Muscle layer of colon (tissue), 2 donors: ENCODE results near the gene CATSPER4.

Source experiments
- H3K27ac ChIP-seq: one replicate; pipeline ENCODE4 v1.7.0; 2013; ENCODE audit warnings: low read depth, mild to moderate bottlenecking, low read length, moderate library complexity
- H3K27me3 ChIP-seq, 2 donors: one replicate each; pipeline ENCODE4 v1.7.0; 2013; ENCODE audit warnings: low read length in 2 of 2, mild to moderate bottlenecking in 2 of 2; ENCODE audit not compliant: insufficient read depth in 2 of 2, control insufficient read depth in 1 of 2
- H3K36me3 ChIP-seq: one replicate; pipeline ENCODE4 v1.7.0; 2013; ENCODE audit warnings: mild to moderate bottlenecking, low read length; ENCODE audit not compliant: insufficient read depth
- H3K4me1 ChIP-seq: one replicate; pipeline ENCODE4 v1.7.0; 2013; ENCODE audit warnings: mild to moderate bottlenecking, low read length; ENCODE audit not compliant: insufficient read depth
- H3K4me3 ChIP-seq, 2 donors: one replicate each; pipeline ENCODE4 v1.7.0; 2013; ENCODE audit warnings: low read length in 2 of 2, low read depth in 1 of 2, mild to moderate bottlenecking in 1 of 2, moderate library complexity in 1 of 2
- H3K9ac ChIP-seq: one replicate; pipeline ENCODE4 v1.7.0; 2013; ENCODE audit warnings: low read length
- H3K9me3 ChIP-seq: one replicate; pipeline ENCODE4 v1.7.0; 2013; ENCODE audit warnings: mild to moderate bottlenecking, low read length
- donor health status: abdominal sarcoma.
- donor health status: Adenocarcinoma of cecum.

Gene CATSPER4

DNA sequence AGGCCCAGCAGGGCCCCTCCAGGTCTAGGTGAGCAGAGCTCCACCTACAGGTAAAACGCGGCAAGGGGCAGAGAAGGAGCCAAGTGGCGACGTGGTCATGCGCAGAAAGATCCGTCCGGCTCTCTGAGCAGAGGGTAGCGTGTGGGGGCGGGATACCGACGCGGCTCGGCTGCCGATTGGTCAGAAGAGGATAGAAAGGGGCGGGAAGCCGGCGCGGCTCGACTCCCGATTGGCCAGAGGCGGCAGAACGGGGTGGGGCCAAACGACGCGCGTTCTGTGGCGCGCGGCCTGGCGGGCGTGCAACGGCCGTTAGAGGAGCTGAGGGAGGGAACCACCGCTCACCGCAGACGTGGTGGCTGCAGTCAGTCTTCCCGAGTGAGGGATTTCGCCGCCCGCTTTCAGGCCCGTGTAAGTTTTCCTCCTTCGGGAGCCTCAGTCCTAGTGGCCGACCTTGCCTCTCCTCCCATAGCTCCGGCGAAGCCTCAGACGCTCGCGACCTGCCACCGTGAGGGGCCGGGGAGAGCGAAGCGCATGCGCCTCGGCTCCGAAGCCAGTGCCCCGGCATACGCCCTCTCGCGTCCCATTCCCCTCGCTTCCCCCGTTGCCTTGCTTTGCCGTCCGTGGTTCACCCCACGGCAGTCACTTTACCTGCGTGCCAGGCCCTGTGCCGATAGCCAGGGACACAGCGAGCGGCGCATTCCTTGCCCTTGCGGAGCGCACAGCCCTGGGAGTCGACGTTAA lies 43.7 kb downstream of the CATSPER4 start, which contains the start of gene CEP85:
Gene CEP85 (plus strand): TSS at position 298 of the 741 bp plus-strand sequence. CDS start 5,584 bp downstream, outside the sequence.
- Histone ChIP-seq H3K27ac (peak within 1 kb of the TSS; percentile 74), H3K27me3 (no peaks in the 10 kb centered on the region), H3K4me1 (peaks cover 8% of the 10 kb centered on the region), H3K36me3 (no peaks in the 10 kb centered on the region), H3K4me3 (peak within 1 kb of the TSS; percentile 88 to 96), H3K9ac (peak within 1 kb of the TSS; percentile 98), H3K9me3 (no peaks in the 10 kb centered on the region)

DNA sequence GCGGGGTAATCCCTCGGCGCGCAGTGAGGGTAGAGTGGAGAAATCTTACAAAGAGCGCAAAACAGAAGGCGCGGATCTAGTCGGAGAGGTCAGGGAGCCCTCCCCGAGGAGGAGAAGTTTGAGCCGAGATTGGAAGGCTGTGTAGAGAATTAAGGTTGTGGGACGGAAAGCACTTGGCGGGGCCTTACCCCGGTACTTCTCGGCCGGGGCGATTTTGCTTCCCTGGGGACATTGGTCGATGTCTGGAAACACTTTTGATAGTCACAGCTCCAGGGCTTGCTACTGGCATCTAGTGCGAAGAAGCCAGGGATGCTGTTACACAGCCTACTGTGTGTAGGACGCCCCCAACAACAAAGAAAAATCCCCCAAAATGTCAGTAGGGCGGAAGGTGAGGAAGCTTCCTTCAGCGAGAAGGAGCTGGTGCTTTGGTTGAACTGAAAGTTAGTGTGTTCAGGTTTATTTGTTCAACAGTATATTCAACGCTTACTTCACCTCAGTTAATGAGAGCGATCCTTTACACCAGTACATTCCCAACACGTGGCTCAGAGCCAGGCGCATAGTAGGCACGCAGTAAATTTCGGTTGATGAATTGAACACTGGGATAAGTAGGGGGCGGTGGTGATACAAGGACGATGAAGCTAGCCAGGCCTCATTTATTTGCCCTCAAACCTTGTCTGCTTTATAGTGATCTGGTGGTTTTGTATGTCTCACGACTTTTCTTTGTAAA lies 44.4 kb downstream of the CATSPER4 start:
- H3K36me3 ChIP-seq = no peaks in the 10 kb centered on the region
- peaks cover 8% of the 10 kb centered on the region for H3K4me1 ChIP-seq
- H3K9me3 ChIP-seq = no peaks in the 10 kb centered on the region
- H3K9ac ChIP-seq = peak overlapping the region; percentile 98
- H3K27me3 ChIP-seq = no peaks in the 10 kb centered on the region
- H3K27ac ChIP-seq = peak overlapping the region; percentile 74
- H3K4me3 ChIP-seq = peak overlapping the region; percentile 88 to 96

DNA sequence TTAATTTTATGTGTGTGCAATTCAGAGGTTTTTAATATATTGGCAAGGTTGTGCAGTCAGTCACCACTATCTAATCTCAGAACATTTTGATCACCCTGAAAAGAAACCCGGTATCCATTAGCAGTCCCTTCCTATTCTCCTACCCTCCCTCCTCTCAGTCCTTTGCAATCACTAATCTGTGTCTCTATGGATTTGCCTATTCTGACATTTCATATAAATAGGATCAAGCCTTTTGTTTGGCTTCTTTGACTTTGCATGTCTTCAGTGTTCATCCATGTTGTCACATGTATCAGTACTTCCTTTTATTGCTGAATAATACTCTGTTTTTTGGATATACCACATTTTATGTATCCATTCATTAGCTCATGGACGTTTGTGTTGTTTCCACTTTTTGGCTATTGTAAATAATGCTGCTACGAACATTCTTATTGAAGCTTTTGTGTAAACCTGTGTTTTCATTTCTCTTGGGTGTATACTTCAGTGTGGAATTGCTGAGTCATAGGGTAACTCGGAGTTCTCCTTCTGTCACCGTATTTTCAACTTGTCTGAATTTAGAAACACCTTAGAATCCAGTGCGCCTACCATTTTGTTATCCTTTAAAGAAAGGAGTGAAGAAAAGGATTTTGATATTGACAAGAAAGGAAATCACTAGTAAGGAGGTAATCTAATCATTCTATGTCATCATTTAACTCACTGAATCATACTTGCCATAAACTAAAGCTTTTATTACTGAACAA lies 47.0 kb downstream of the CATSPER4 start:
- Histone ChIP-seq H3K27me3 (no peaks in the 10 kb centered on the region), H3K36me3 (no peaks in the 10 kb centered on the region), H3K9ac (no peak overlapping the region), H3K4me1 (peaks cover 8% of the 10 kb centered on the region), H3K27ac (no peak overlapping the region), H3K9me3 (no peaks in the 10 kb centered on the region), H3K4me3 (no peak overlapping the region)

DNA sequence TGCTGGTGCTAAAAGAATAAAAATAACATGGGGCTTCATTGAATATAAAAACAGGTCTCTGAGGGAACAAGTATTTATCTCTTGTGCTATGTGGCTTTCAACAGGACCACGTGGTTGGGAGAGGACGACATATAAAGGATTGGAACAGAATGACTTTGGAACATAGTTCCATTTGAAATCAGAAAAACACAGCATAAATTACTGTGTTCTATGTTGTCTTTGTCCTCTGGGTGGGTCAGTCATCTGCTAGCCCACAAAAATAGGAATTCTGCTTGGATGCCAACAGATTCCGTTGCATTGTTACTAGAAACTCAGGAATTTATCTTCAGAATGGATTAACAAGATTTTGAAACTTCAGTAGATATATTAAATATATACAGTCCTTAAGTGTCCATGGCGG lies 49.5 kb downstream of the CATSPER4 start:
- Histone ChIP-seq H3K4me3 (no peak overlapping the region), H3K9ac (no peak overlapping the region), H3K27ac (no peak overlapping the region)

More for the DNA sequence above, 49.5 kb downstream of the CATSPER4 start:
- H3K36me3 ChIP-seq = peaks cover 5% of the 10 kb centered on the region
- H3K9me3 ChIP-seq = no peaks in the 10 kb centered on the region
- H3K27me3 ChIP-seq = no peaks in the 10 kb centered on the region
- peaks cover 6% of the 10 kb centered on the region for H3K4me1 ChIP-seq
